RWPE1 (cell line): Measurements from ENCODE around the gene IL22RA1.

Experiments used
- CTCF ChIA-PET: fragments of 350-600 bp; sonication (Branson Sonifier 250); formaldehyde crosslinking; extraction: SDS; loops from one replicate; lab custom pipeline; 2021; lab: Yijun Ruan, JAX
- POLR2A ChIA-PET: fragments of 400-600 bp; formaldehyde crosslinking; extraction: SDS; loops from one replicate; lab custom pipeline; 2020; ENCODE audit warnings: antibody characterized with exemption; ENCODE audit not compliant: low non-redundant PET; lab: Yijun Ruan, JAX
- DNase-seq: peaks from one replicate; pipeline ENCODE4 v3.0.0; 2012; ENCODE audit warnings: low spot score
- H3K27ac ChIP-seq: fragments of 450-650 bp; 2 replicates; pipeline ENCODE4 v1.5.1; 2017
- TF ChIP-seq, protein P1 (sequence below): fragments of 450-650 bp; conservative IDR thresholded peaks from 2 replicates; pipeline ENCODE4 v1.5.1; 2017; ENCODE audit warnings: low read depth, mild to moderate bottlenecking

Gene IL22RA1

DNA sequence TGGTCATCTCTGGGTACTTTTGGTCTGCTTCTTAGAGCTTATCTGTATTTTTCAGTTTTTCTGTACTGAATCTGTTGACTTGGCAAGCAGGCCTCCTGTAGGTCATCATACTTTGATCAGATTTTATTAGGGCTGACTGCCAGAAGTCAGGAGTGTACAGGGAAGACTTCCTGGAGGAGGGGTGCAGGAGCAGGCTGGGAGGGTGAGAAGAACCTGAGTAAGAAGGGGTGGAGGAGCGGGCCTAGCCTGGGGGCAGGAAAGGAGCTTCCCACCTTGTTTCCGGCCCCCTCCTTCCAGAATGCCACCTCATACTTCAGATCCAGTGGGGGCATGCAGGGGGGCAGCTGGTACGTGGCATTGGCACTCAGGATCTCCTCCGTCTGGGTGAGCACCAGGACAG, 18.3 kb upstream of the IL22RA1 start:
- peak overlapping the region; percentile 36 for H3K27ac ChIP-seq
- DNase-seq = no peak
- TF ChIP-seq, protein P1, sequence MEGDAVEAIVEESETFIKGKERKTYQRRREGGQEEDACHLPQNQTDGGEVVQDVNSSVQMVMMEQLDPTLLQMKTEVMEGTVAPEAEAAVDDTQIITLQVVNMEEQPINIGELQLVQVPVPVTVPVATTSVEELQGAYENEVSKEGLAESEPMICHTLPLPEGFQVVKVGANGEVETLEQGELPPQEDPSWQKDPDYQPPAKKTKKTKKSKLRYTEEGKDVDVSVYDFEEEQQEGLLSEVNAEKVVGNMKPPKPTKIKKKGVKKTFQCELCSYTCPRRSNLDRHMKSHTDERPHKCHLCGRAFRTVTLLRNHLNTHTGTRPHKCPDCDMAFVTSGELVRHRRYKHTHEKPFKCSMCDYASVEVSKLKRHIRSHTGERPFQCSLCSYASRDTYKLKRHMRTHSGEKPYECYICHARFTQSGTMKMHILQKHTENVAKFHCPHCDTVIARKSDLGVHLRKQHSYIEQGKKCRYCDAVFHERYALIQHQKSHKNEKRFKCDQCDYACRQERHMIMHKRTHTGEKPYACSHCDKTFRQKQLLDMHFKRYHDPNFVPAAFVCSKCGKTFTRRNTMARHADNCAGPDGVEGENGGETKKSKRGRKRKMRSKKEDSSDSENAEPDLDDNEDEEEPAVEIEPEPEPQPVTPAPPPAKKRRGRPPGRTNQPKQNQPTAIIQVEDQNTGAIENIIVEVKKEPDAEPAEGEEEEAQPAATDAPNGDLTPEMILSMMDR = no peak
- ChIA-PET CTCF (interaction anchor here (0.7 to 1.0 kb wide), 4 partner anchors 11 to 524 kb away, joined by 3 to 5 read pairs (median 4); no protein-coding TSS in a partner anchor), POLR2A (no interaction called here)

DNA sequence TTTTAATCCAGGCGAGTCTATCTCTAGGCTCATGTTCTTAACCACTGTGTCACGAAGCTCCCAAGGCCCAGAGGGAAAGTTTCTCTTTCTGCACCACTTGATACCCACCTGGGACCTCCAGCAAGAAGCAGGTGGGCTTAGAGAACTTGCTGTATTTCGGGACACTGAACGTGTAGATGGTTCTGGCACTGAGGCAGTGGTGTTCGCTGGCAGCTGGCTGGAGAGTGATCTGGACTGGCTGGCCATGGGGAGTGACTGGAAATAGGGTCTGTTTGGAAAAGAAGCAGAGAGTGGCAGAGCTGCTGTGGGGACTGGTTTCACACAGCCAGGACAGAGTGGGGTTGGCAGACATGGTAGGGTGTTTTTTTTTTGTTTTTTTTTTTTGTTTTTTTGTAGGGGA, 16.4 kb upstream of the IL22RA1 start:
- no peak overlapping the region for H3K27ac ChIP-seq
- POLR2A ChIA-PET = no interaction called here
- TF ChIP-seq, protein P1 = no peak
- CTCF ChIA-PET = interaction anchor here (0.6 to 0.7 kb wide), 4 partner anchors 11 to 762 kb away, joined by 3 to 7 read pairs (median 5); no protein-coding TSS in a partner anchor
- no peak for DNase-seq

DNA sequence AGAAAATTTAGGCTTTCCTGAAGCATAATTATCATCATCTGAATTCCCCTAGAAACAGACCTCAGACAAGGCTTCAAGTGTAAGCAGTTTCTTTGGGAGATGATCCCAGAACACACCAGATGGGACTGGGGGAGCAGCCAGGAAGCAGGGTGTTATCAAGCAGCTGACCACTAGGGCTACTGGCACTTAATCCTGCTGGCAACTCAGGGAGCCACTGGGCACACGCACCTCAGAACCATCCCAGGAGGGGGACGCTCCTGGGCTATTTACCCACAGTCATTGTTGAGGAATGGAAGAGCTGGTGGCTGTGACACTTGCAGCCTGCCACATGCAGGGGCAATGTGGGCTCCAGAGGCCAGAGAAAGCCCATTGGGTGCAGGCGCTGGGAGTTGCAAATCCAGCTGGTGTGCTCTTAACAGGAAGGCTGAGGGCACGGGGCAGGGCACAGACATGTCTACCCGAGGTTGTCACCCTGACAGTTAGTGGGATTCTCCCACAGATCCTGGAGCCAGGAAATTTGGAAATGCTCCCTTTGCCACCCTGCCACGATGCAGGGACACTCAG, 15.1 kb upstream of the IL22RA1 start:
- DNase-seq = no peak
- H3K27ac ChIP-seq = no peak overlapping the region
- TF ChIP-seq, protein P1 = no peak
- ChIA-PET CTCF (interaction anchor here (0.9 to 1.0 kb wide), 2 partner anchors 7 to 86 kb away, joined by 3 to 4 read pairs; no protein-coding TSS in a partner anchor), POLR2A (no interaction called here)

DNA sequence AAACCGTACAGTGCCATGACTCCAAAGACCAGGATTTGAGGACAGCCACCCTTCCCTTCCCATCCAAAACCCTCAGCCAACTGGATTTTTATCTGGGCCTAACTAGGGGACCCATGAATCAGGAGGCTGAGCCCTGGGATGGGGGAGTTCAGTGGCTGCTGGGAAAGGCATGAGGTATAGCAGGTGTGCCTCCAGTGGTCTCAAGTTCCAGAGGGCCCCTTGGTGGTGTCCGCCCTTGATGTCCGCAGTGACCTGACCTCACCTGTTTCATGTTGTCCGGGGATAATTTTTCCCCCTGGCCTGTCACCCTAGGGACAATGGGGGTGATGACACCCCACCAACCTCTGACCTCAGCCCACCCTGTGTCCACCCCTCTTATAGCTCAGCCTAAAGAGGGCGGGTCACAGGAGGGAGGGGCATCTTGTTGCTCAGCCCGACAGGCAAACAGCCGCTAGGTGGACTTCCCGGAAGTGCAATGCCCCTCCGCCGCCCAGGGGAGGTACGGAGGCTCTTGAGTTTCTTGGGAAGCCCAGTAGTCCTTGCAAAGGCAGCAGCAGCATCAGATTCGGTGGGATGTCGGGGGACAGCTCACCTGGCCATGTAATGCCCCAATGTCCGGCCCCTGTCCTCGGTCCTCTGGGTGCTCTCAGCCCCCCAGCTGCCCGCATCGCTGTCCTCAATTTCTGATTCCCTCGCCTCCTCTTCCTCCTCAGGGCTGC, 13.8 kb upstream of the IL22RA1 start:
- DNase-seq = no peak
- no peak overlapping the region for H3K27ac ChIP-seq
- ChIA-PET POLR2A (no interaction called here), CTCF (interaction anchor here (0.9 kb wide), 1 partner anchor 85 kb away, joined by 3 read pairs; no protein-coding TSS in a partner anchor)
- TF ChIP-seq, protein P1 = no peak

DNA sequence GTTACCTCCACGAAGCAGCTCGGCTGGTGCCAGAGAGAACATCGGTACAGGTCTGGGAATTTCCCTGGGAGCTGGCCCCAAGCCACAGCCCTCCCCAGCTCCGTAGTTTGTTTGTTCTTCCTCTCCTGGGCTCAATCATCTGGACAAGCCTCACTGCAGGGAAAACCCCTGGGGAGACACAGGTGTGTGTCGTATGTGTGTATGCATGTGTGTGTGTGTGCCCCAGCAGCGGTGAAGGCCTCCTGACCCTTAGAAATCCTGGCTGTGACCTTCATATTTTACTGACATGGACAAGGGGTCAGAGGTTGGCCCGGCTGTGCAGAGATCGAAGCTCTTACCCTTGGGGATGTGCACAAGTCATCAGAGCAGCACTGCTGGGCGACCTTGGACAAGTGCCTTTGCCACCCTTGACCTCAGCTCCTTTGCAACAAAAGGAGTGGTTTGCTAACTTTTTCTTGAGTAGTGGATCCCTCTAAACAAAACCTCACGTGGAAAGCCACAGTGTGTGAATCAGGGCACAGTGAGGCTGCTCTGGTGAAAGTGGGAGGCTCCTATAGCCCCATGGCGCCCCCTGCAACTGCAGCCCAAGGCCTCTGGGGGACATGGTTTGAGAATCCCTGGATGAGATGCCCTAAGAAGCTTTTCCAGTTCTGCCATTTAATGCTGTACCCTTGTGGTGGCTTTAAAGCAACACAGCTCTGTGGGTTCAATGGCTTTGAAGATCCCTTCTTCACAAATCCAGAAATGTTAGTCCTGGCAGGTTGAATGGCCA, 12.3 kb upstream of the IL22RA1 start:
- DNase-seq = no peak
- TF ChIP-seq, protein P1 = no peak; the same call in 1 of the 2 replicates
- ChIA-PET CTCF (interaction anchor here (0.6 to 0.8 kb wide), 8 partner anchors 9 to 355 kb away, joined by 3 to 6 read pairs (median 3); no protein-coding TSS in a partner anchor), POLR2A (no interaction called here)
- H3K27ac ChIP-seq = no peak overlapping the region

DNA sequence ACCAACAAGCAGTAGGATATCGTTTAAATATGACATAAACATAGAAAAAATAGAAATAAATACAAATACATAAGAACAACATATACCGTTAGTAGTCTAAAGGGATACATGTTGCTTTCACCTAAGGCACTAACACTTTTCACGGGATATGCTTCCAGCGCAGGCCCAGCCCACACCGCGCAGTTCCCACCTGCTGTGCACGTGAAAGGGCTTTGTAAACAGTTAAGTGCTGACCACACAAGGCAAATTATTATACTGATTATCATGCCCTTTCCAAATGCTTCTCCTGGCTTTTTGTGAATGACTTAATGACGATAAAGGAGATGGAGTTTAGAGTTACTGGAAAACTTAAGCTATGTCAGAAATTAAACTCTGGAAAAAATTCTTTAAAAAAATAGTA, 11.3 kb upstream of the IL22RA1 start:
- TF ChIP-seq, protein P1 = no peak
- ChIA-PET POLR2A (no interaction called here), CTCF (interaction anchor here (0.5 to 0.8 kb wide), 2 partner anchors 25 to 123 kb away, joined by 3 read pairs; no protein-coding TSS in a partner anchor)
- H3K27ac ChIP-seq = no peak overlapping the region
- no peak for DNase-seq
